CD8-positive, alpha-beta memory T cell (primary cell): ENCODE results near the gene CCDC126. TPM values are rescaled to one million over a fixed set of nuclear protein-coding genes. Genes with fewer than 3 reads are reported as not detected.

Experiments used
- CTCF ChIA-PET: fragments of 350-600 bp; sonication (Branson Sonifier 250); formaldehyde crosslinking; loops from one replicate; lab custom pipeline; 2021; ENCODE audit warnings: antibody characterized with exemption; lab: Charles Lee
- POLR2A ChIA-PET: fragments of 350-600 bp; sonication (Branson Sonifier 250); formaldehyde crosslinking; loops from one replicate; lab custom pipeline; 2021; ENCODE audit warnings: antibody characterized with exemption; lab: Charles Lee
- DNase-seq, 5 donors: peaks; one replicate each; pipeline versions ENCODE4 v3.0.0 to v3.0.0-alpha.2; 2020 to 2022; ENCODE audit warnings: mixed read lengths in 1 of 5
- H3K27ac ChIP-seq: one replicate; pipeline ENCODE4 v1.7.0; 2013; ENCODE audit warnings: low read depth, mild to moderate bottlenecking, low read length, moderate library complexity
- H3K27me3 ChIP-seq: 2 replicates; pipeline ENCODE4 v1.7.0; 2013; ENCODE audit warnings: low read length, mild to moderate bottlenecking; ENCODE audit not compliant: insufficient read depth, poor library complexity, severe bottlenecking
- H3K36me3 ChIP-seq: 2 replicates; pipeline ENCODE4 v1.7.0; 2013; ENCODE audit warnings: mild to moderate bottlenecking, low read length, moderate library complexity; ENCODE audit not compliant: insufficient read depth
- H3K4me1 ChIP-seq: 2 replicates; pipeline ENCODE4 v1.7.0; 2013; ENCODE audit warnings: mild to moderate bottlenecking, low read length, moderate library complexity; ENCODE audit not compliant: insufficient read depth
- H3K4me3 ChIP-seq: 2 replicates; pipeline ENCODE4 v1.7.0; 2013; ENCODE audit warnings: mild to moderate bottlenecking, low read length
- H3K9me3 ChIP-seq: 2 replicates; pipeline ENCODE4 v1.7.0; 2013; ENCODE audit warnings: mild to moderate bottlenecking, low read length
- H3K27ac Mint-ChIP-seq, 8 donors: one replicate each; pipeline ENCODE4 v1.8.0; 2020 to 2021; ENCODE audit warnings: mixed read lengths in 8 of 8, mild to moderate bottlenecking in 6 of 8, inconsistent platforms in 3 of 8, moderate library complexity in 3 of 8
- H3K27me3 Mint-ChIP-seq, 2 donors: one replicate each; pipeline ENCODE4 v1.8.0; 2020 to 2021; ENCODE audit warnings: mixed read lengths in 2 of 2, mild to moderate bottlenecking in 1 of 2, moderate library complexity in 1 of 2
- H3K36me3 Mint-ChIP-seq, 3 donors: one replicate each; pipeline ENCODE4 v1.8.0; 2020 to 2021; ENCODE audit warnings: mixed read lengths in 3 of 3, inconsistent platforms in 1 of 3, mild to moderate bottlenecking in 1 of 3
- H3K4me1 Mint-ChIP-seq, 3 donors: one replicate each; pipeline ENCODE4 v1.8.0; 2020 to 2021; ENCODE audit warnings: mixed read lengths in 3 of 3, inconsistent platforms in 1 of 3, mild to moderate bottlenecking in 1 of 3
- H3K4me3 Mint-ChIP-seq, 7 donors: one replicate each; pipeline ENCODE4 v1.8.0; 2020 to 2021; ENCODE audit warnings: mixed read lengths in 7 of 7, mild to moderate bottlenecking in 6 of 7, moderate library complexity in 4 of 7, inconsistent platforms in 2 of 7
- H3K9me3 Mint-ChIP-seq, 5 donors: one replicate each; pipeline ENCODE4 v1.8.0; 2020 to 2022; ENCODE audit warnings: mixed read lengths in 5 of 5, mild to moderate bottlenecking in 3 of 5, moderate library complexity in 2 of 5, inconsistent platforms in 1 of 5
- polyA plus RNA-seq: library from polyadenylated mRNA; unstranded; fragments of 300-500 nt; fragmentation: Illumina TruSeq; gene quantifications from one replicate; pipeline ENCODE4 v1.2.3, GENCODE V29; 2021
- total RNA-seq, 2 experiments: library from RNA; stranded (reverse); gene quantifications; one replicate each; pipeline ENCODE4 v1.2.3, GENCODE V29; 2021

Gene CCDC126
- total and polyA plus RNA-seq, 3 experiments from 2014 or later, result 5.9 to 17.4 (median 7.2) TPM

- H3K27ac Mint-ChIP-seq, result no peak overlapping the region
- no peaks in the 10 kb centered on the region for H3K9me3 Mint-ChIP-seq
- H3K36me3 Mint-ChIP-seq, result no peaks in the 10 kb centered on the region
- H3K4me1 Mint-ChIP-seq, result peaks cover 0 to 4% (median 0%) of the 10 kb centered on the region in 3 donors
- Histone ChIP-seq H3K27me3 (no peaks in the 10 kb centered on the region), H3K27ac (no peak overlapping the region), H3K4me1 (no peaks in the 10 kb centered on the region), H3K36me3 (no peaks in the 10 kb centered on the region), H3K4me3 (no peak overlapping the region), H3K9me3 (no peaks in the 10 kb centered on the region)
- CTCF ChIA-PET, result no interaction called here
- POLR2A ChIA-PET, result interaction anchor here (0.7 kb wide), 1 partner anchor 10 kb away, joined by 3 read pairs; no protein-coding TSS in a partner anchor
- H3K4me3 Mint-ChIP-seq, result no peak overlapping the region
- DNase-seq, result no peak
- H3K27me3 Mint-ChIP-seq, result peaks cover 0 to 4% of the 10 kb centered on the region in 2 donors
Observed at GRCh38 chr7:23590529-23590928, 6.7 kb upstream of the CCDC126 start.

GRCh38 chr7:23593706-23594105, 3.5 kb upstream of the CCDC126 start:
- H3K27me3 ChIP-seq, result no peaks in the 10 kb centered on the region
- CTCF ChIA-PET, result no interaction called here
- POLR2A ChIA-PET, result no interaction called here
- Mint-ChIP-seq H3K4me3 (no peak overlapping the region), H3K9me3 (no peaks in the 10 kb centered on the region), H3K4me1 (peaks cover 12 to 17% (median 13%) of the 10 kb centered on the region in 3 donors), H3K27me3 (peaks cover 3 to 4% of the 10 kb centered on the region in 2 donors), H3K27ac (no peak overlapping the region), H3K36me3 (peaks cover 0 to 3% (median 0%) of the 10 kb centered on the region in 3 donors)
- no peaks in the 10 kb centered on the region for H3K36me3 ChIP-seq
- H3K9me3 ChIP-seq, result no peaks in the 10 kb centered on the region
- no peak overlapping the region for H3K4me3 ChIP-seq
- H3K27ac ChIP-seq, result no peak overlapping the region
- no peak for DNase-seq
- peaks cover 14% of the 10 kb centered on the region for H3K4me1 ChIP-seq

- DNase-seq, result no peak
- no peak overlapping the region for H3K4me3 ChIP-seq
- Mint-ChIP-seq H3K27ac (peak overlapping the region in 1 of 8 donors; percentile 32), H3K9me3 (no peaks in the 10 kb centered on the region), H3K4me1 (peaks cover 20 to 30% (median 26%) of the 10 kb centered on the region in 3 donors), H3K27me3 (peaks cover 3 to 4% of the 10 kb centered on the region in 2 donors), H3K36me3 (peaks cover 0 to 3% (median 0%) of the 10 kb centered on the region in 3 donors), H3K4me3 (peak overlapping the region in 3 of 7 donors; percentile 9 to 84 (median 16))
- peaks cover 22% of the 10 kb centered on the region for H3K4me1 ChIP-seq
- CTCF ChIA-PET, result interaction anchor here (0.9 kb wide), 1 partner anchor 55 kb away, joined by 3 read pairs; no protein-coding TSS in a partner anchor
- H3K27ac ChIP-seq, result no peak overlapping the region
- H3K27me3 ChIP-seq, result no peaks in the 10 kb centered on the region
- H3K36me3 ChIP-seq, result no peaks in the 10 kb centered on the region
- H3K9me3 ChIP-seq, result no peaks in the 10 kb centered on the region
- POLR2A ChIA-PET, result no interaction called here
Observed at GRCh38 chr7:23594879-23595604, 2.1 kb upstream of the CCDC126 start.

GRCh38 chr7:23598296-23598695, 1.1 kb downstream of the CCDC126 start:
- no peak for DNase-seq
- H3K27me3 Mint-ChIP-seq, result peaks cover 2 to 3% of the 10 kb centered on the region in 2 donors
- Histone ChIP-seq H3K9me3 (no peaks in the 10 kb centered on the region), H3K36me3 (no peaks in the 10 kb centered on the region), H3K27ac (no peak overlapping the region), H3K27me3 (no peaks in the 10 kb centered on the region), H3K4me1 (peaks cover 22% of the 10 kb centered on the region), H3K4me3 (peak overlapping the region; percentile 81)
- peak overlapping the region; percentile 2 to 89 (median 84) for H3K27ac Mint-ChIP-seq
- H3K4me1 Mint-ChIP-seq, result peaks cover 33 to 57% (median 53%) of the 10 kb centered on the region in 3 donors
- peaks cover 0 to 3% (median 2%) of the 10 kb centered on the region in 3 donors for H3K36me3 Mint-ChIP-seq
- no peaks in the 10 kb centered on the region for H3K9me3 Mint-ChIP-seq
- peak overlapping the region; percentile 92 to 98 (median 92) for H3K4me3 Mint-ChIP-seq
- POLR2A ChIA-PET, result interaction anchor here (0.9 kb wide), 1 partner anchor 82 kb away, joined by 3 read pairs; the partner anchor contains the start of gene FAM221A
- CTCF ChIA-PET, result interaction anchor here (0.8 to 1.5 kb wide), 5 partner anchors 49 to 82 kb away, joined by 3 to 5 read pairs (median 3); partner anchors contain the start of gene FAM221A

GRCh38 chr7:23600236-23600635, 3.1 kb downstream of the CCDC126 start:
- DNase-seq, result no peak
- ChIA-PET CTCF (interaction anchor here (1.3 to 1.4 kb wide), 2 partner anchors 53 to 327 kb away, joined by 4 to 6 read pairs; no protein-coding TSS in a partner anchor), POLR2A (no interaction called here)
- no peaks in the 10 kb centered on the region for H3K9me3 ChIP-seq
- peak overlapping the region in 1 of 7 donors; percentile 4 for H3K4me3 Mint-ChIP-seq
- H3K4me1 Mint-ChIP-seq, result peaks cover 34 to 69% (median 64%) of the 10 kb centered on the region in 3 donors
- peaks cover 22% of the 10 kb centered on the region for H3K4me1 ChIP-seq
- H3K27ac Mint-ChIP-seq, result peak overlapping the region in 2 of 8 donors; percentile 4 to 6
- H3K4me3 ChIP-seq, result no peak overlapping the region
- H3K36me3 ChIP-seq, result no peaks in the 10 kb centered on the region
- no peaks in the 10 kb centered on the region for H3K27me3 ChIP-seq
- peaks cover 0 to 3% of the 10 kb centered on the region in 2 donors for H3K27me3 Mint-ChIP-seq
- H3K36me3 Mint-ChIP-seq, result peaks cover 0 to 8% (median 7%) of the 10 kb centered on the region in 3 donors
- H3K9me3 Mint-ChIP-seq, result no peaks in the 10 kb centered on the region
- H3K27ac ChIP-seq, result no peak overlapping the region

GRCh38 chr7:23603632-23604295, 6.6 kb downstream of the CCDC126 start:
- no peaks in the 10 kb centered on the region for H3K27me3 Mint-ChIP-seq
- CTCF ChIA-PET, result no interaction called here
- Histone ChIP-seq H3K4me1 (peaks cover 8% of the 10 kb centered on the region), H3K4me3 (no peak overlapping the region), H3K9me3 (no peaks in the 10 kb centered on the region), H3K27me3 (no peaks in the 10 kb centered on the region), H3K27ac (no peak overlapping the region), H3K36me3 (no peaks in the 10 kb centered on the region)
- H3K36me3 Mint-ChIP-seq, result peaks cover 5 to 17% (median 10%) of the 10 kb centered on the region in 3 donors
- H3K9me3 Mint-ChIP-seq, result no peaks in the 10 kb centered on the region
- peaks cover 21 to 60% (median 51%) of the 10 kb centered on the region in 3 donors for H3K4me1 Mint-ChIP-seq
- no peak overlapping the region for H3K27ac Mint-ChIP-seq
- H3K4me3 Mint-ChIP-seq, result no peak overlapping the region
- POLR2A ChIA-PET, result no interaction called here
- DNase-seq, result no peak

GRCh38 chr7:23604296-23604640, 7.1 kb downstream of the CCDC126 start:
- Mint-ChIP-seq H3K9me3 (no peaks in the 10 kb centered on the region), H3K36me3 (peaks cover 5 to 17% (median 10%) of the 10 kb centered on the region in 3 donors), H3K27ac (no peak overlapping the region), H3K27me3 (no peaks in the 10 kb centered on the region), H3K4me3 (no peak overlapping the region), H3K4me1 (peaks cover 16 to 55% (median 46%) of the 10 kb centered on the region in 3 donors)
- no peak overlapping the region for H3K4me3 ChIP-seq
- H3K27ac ChIP-seq, result no peak overlapping the region
- ChIA-PET CTCF (no interaction called here), POLR2A (no interaction called here)
- peaks cover 3% of the 10 kb centered on the region for H3K4me1 ChIP-seq
- no peaks in the 10 kb centered on the region for H3K27me3 ChIP-seq
- no peaks in the 10 kb centered on the region for H3K36me3 ChIP-seq
- no peak for DNase-seq
- H3K9me3 ChIP-seq, result no peaks in the 10 kb centered on the region

GRCh38 chr7:23607130-23607529, 9.9 kb downstream of the CCDC126 start:
- no peaks in the 10 kb centered on the region for H3K4me1 ChIP-seq
- Mint-ChIP-seq H3K4me3 (no peak overlapping the region), H3K4me1 (peaks cover 8 to 31% (median 23%) of the 10 kb centered on the region in 3 donors), H3K9me3 (no peaks in the 10 kb centered on the region), H3K36me3 (peaks cover 11 to 24% (median 12%) of the 10 kb centered on the region in 3 donors), H3K27me3 (no peaks in the 10 kb centered on the region), H3K27ac (no peak overlapping the region)
- H3K36me3 ChIP-seq, result no peaks in the 10 kb centered on the region
- no peak overlapping the region for H3K4me3 ChIP-seq
- CTCF ChIA-PET, result no interaction called here
- POLR2A ChIA-PET, result no interaction called here
- H3K9me3 ChIP-seq, result no peaks in the 10 kb centered on the region
- H3K27me3 ChIP-seq, result no peaks in the 10 kb centered on the region
- DNase-seq, result no peak
- H3K27ac ChIP-seq, result no peak overlapping the region
